Epithelial cell of esophagus (primary cell): Measurements from ENCODE around the gene EXT2.

Experiments
- DNase-seq: peaks from one replicate; pipeline ENCODE4 v3.0.0; 2010; ENCODE audit warnings: low read depth
- H3K4me3 ChIP-seq: 2 replicates; pipeline ENCODE4 v1.5.1; 2011; ENCODE audit warnings: mild to moderate bottlenecking, low read length, control low read depth
- CTCF ChIP-seq: IDR thresholded peaks from 2 replicates; pipeline ENCODE4 v1.5.1; 2011; ENCODE audit warnings: low read depth, mild to moderate bottlenecking, low read length, control low read depth, inconsistent platforms; ENCODE audit not compliant: insufficient read depth; ENCODE audit errors: missing control alignments

Gene EXT2

GRCh38 chr11:44096360-44097185 is 1.1 kb downstream of the EXT2 start:
- peak; percentile 94 for DNase-seq
- no peak for TF ChIP-seq CTCF
- peak overlapping the region; percentile 71 for H3K4me3 ChIP-seq

GRCh38 chr11:44097821-44098220 is 2.3 kb downstream of the EXT2 start:
- peak; percentile 79 for DNase-seq
- TF ChIP-seq CTCF, result no peak
- no peak overlapping the region for H3K4me3 ChIP-seq

GRCh38 chr11:44101098-44101497 is 5.6 kb downstream of the EXT2 start:
- TF ChIP-seq CTCF, result no peak
- no peak for DNase-seq
- H3K4me3 ChIP-seq, result no peak overlapping the region

GRCh38 chr11:44104481-44105294 is 9.2 kb downstream of the EXT2 start:
- H3K4me3 ChIP-seq, result no peak overlapping the region
- peak; percentile 5 for TF ChIP-seq CTCF
- peak; percentile 5 for DNase-seq

- no peak for DNase-seq
- no peak for TF ChIP-seq CTCF
- H3K4me3 ChIP-seq, result no peak overlapping the region
Measured at GRCh38 chr11:44108260-44108659, 12.8 kb downstream of the EXT2 start.

GRCh38 chr11:44110231-44110679 is 14.8 kb downstream of the EXT2 start:
- DNase-seq, result peak; percentile 53

More at GRCh38 chr11:44110231-44110679, 14.8 kb downstream of the EXT2 start:
- no peak overlapping the region for H3K4me3 ChIP-seq
- peak; percentile 86 for TF ChIP-seq CTCF
